ENCODE data around the gene PLA2G5.

- TF ChIP-seq, protein P1, sequence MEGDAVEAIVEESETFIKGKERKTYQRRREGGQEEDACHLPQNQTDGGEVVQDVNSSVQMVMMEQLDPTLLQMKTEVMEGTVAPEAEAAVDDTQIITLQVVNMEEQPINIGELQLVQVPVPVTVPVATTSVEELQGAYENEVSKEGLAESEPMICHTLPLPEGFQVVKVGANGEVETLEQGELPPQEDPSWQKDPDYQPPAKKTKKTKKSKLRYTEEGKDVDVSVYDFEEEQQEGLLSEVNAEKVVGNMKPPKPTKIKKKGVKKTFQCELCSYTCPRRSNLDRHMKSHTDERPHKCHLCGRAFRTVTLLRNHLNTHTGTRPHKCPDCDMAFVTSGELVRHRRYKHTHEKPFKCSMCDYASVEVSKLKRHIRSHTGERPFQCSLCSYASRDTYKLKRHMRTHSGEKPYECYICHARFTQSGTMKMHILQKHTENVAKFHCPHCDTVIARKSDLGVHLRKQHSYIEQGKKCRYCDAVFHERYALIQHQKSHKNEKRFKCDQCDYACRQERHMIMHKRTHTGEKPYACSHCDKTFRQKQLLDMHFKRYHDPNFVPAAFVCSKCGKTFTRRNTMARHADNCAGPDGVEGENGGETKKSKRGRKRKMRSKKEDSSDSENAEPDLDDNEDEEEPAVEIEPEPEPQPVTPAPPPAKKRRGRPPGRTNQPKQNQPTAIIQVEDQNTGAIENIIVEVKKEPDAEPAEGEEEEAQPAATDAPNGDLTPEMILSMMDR (IDR thresholded peaks at IDR 0.05) = no peak
- TF ChIP-seq POLR2A (IDR thresholded peaks at IDR 0.05) = no peak
Observed at GRCh38 chr1:20082772-20083171, 12.8 kb downstream of the PLA2G5 start.
